Activated CD4-positive, alpha-beta memory T cell treated with anti-CD3 and anti-CD28 coated beads, Interleukin-2, amount 10 ng/mL, durations not matched to agents 7 days and 5 days (primary cell): ENCODE results near the gene ALG8. TPM values are rescaled to one million over a fixed set of nuclear protein-coding genes. Genes with fewer than 3 reads are reported as not detected.

Source experiments
- CTCF ChIA-PET: fragments of 350-600 bp; sonication (Branson Sonifier 250); formaldehyde crosslinking; loops from one replicate; lab custom pipeline; 2021; ENCODE audit warnings: antibody characterized with exemption, inconsistent platforms; lab: Charles Lee
- POLR2A ChIA-PET: fragments of 350-600 bp; sonication (Branson Sonifier 250); formaldehyde crosslinking; loops from one replicate; lab custom pipeline; 2021; ENCODE audit warnings: antibody characterized with exemption; lab: Charles Lee
- DNase-seq: peaks from one replicate; pipeline ENCODE4 v3.0.0-alpha.2; 2020
- H3K27ac Mint-ChIP-seq: one replicate; pipeline ENCODE4 v1.8.0; 2021; ENCODE audit warnings: mild to moderate bottlenecking, mixed read lengths
- H3K27me3 Mint-ChIP-seq: one replicate; pipeline ENCODE4 v1.8.0; 2021; ENCODE audit warnings: mixed read lengths
- H3K36me3 Mint-ChIP-seq: one replicate; pipeline ENCODE4 v1.8.0; 2021; ENCODE audit warnings: low read depth, mixed read lengths
- H3K4me1 Mint-ChIP-seq: one replicate; pipeline ENCODE4 v1.8.0; 2021; ENCODE audit warnings: mixed read lengths
- H3K4me3 Mint-ChIP-seq: one replicate; pipeline ENCODE4 v1.8.0; 2021; ENCODE audit warnings: mild to moderate bottlenecking, mixed read lengths
- H3K9me3 Mint-ChIP-seq: one replicate; pipeline ENCODE4 v1.8.0; 2021; ENCODE audit warnings: mixed read lengths
- total RNA-seq, 2 experiments: library from RNA; stranded (reverse); gene quantifications; one replicate each; pipeline ENCODE4 v1.2.3, GENCODE V29; 2021

ALG8 gene
- total RNA-seq, 2 experiments from 2014 or later: 40.2 to 48.1 TPM

GRCh38 chr11:78056093-78056492, 83.3 kb downstream of the ALG8 start:
- peaks cover 3% of the 10 kb centered on the region for H3K4me1 Mint-ChIP-seq

GRCh38 chr11:78054971-78055370, 84.5 kb downstream of the ALG8 start:
- ChIA-PET POLR2A (no interaction called here), CTCF (interaction anchor here (1.3 to 1.6 kb wide), 3 partner anchors 9 to 510 kb away, joined by 3 to 11 read pairs (median 4); no protein-coding TSS in a partner anchor)
- Mint-ChIP-seq H3K27ac (no peak overlapping the region), H3K4me1 (peaks cover 11% of the 10 kb centered on the region), H3K36me3 (no peaks in the 10 kb centered on the region), H3K4me3 (no peak overlapping the region), H3K9me3 (no peaks in the 10 kb centered on the region), H3K27me3 (no peaks in the 10 kb centered on the region)
- no peak for DNase-seq

More at GRCh38 chr11:78056093-78056492, 83.3 kb downstream of the ALG8 start:
- H3K27me3 Mint-ChIP-seq: no peaks in the 10 kb centered on the region
- no peaks in the 10 kb centered on the region for H3K36me3 Mint-ChIP-seq
- ChIA-PET POLR2A (no interaction called here), CTCF (no interaction called here)
- no peaks in the 10 kb centered on the region for H3K9me3 Mint-ChIP-seq
- no peak for DNase-seq
- H3K27ac Mint-ChIP-seq: no peak overlapping the region
- no peak overlapping the region for H3K4me3 Mint-ChIP-seq

- H3K4me3 Mint-ChIP-seq: no peak overlapping the region
- ChIA-PET CTCF (interaction anchor here (1.2 kb wide), 1 partner anchor 12 kb away, joined by 3 read pairs; no protein-coding TSS in a partner anchor), POLR2A (no interaction called here)
- peaks cover 15% of the 10 kb centered on the region for H3K4me1 Mint-ChIP-seq
- no peaks in the 10 kb centered on the region for H3K36me3 Mint-ChIP-seq
- no peak for DNase-seq
- H3K27ac Mint-ChIP-seq: peak overlapping the region; percentile 18
- H3K9me3 Mint-ChIP-seq: no peaks in the 10 kb centered on the region
- H3K27me3 Mint-ChIP-seq: no peaks in the 10 kb centered on the region
Observed at GRCh38 chr11:78050964-78051831, 88.2 kb downstream of the ALG8 start.

Other genes with a start within 250 kb of the ALG8 start
- 10 to 100 TPM; 51.2 to 52.0 TPM for gene INTS4, start 145.0 kb downstream of the ALG8 start, total RNA-seq
- under 1 TPM; 0.15 to 0.45 TPM for gene KCTD14, start 116.3 kb downstream of the ALG8 start, total RNA-seq
- not detected for gene THRSP, start 75.8 kb downstream of the ALG8 start, total RNA-seq
- gene NDUFC2, start 59.8 kb downstream of the ALG8 start, total RNA-seq: 100 to 1,000 TPM; 204 to 210 TPM
- gene KCTD21, start 49.0 kb upstream of the ALG8 start, total RNA-seq: 1 to 10 TPM; 7.5 to 9.3 TPM
- 10 to 100 TPM; 10.8 to 12.1 TPM for gene USP35, start 49.3 kb upstream of the ALG8 start, total RNA-seq